Parathyroid adenoma (tissue), 2 donors: ENCODE measurements around the gene ARHGAP26.
"Not testable (repeated sequence)": the region's sequence is repeated elsewhere in the genome, so short reads cannot be mapped to it uniquely, and the experiment has no call there.

Experiments used
- H2AFZ ChIP-seq: fragments of 300-600 bp; sonication (generic); one replicate; pipeline ENCODE4 v1.7.0; 2017; ENCODE audit warnings: antibody characterized with exemption, mild to moderate bottlenecking
- H3K27ac ChIP-seq: fragments of 300-600 bp; sonication (generic); one replicate; pipeline ENCODE4 v1.7.0; 2017
- H3K27me3 ChIP-seq: fragments of 300-600 bp; sonication (generic); one replicate; pipeline ENCODE4 v1.7.0; 2017; ENCODE audit warnings: low read length; ENCODE audit not compliant: control insufficient read depth, insufficient read depth
- H3K36me3 ChIP-seq: fragments of 300-600 bp; sonication (generic); one replicate; pipeline ENCODE4 v1.7.0; 2017; ENCODE audit warnings: low read length; ENCODE audit not compliant: control insufficient read depth, insufficient read depth
- H3K4me1 ChIP-seq: fragments of 300-600 bp; sonication (generic); one replicate; pipeline ENCODE4 v1.7.0; 2017; ENCODE audit warnings: control low read depth
- H3K4me2 ChIP-seq: fragments of 300-600 bp; sonication (generic); one replicate; pipeline ENCODE4 v1.7.0; 2017; ENCODE audit warnings: low read length
- H3K4me3 ChIP-seq: fragments of 300-600 bp; sonication (generic); one replicate; pipeline ENCODE4 v1.7.0; 2017; ENCODE audit warnings: low read depth, low read length
- H3K79me2 ChIP-seq: fragments of 300-600 bp; sonication (generic); one replicate; pipeline ENCODE4 v1.7.0; 2017; ENCODE audit warnings: control low read depth
- H3K9ac ChIP-seq: fragments of 300-600 bp; sonication (generic); one replicate; pipeline ENCODE4 v1.7.0; 2017; ENCODE audit warnings: mild to moderate bottlenecking
- H3K9me3 ChIP-seq: fragments of 300-600 bp; sonication (generic); one replicate; pipeline ENCODE4 v1.7.0; 2017; ENCODE audit warnings: low read length; ENCODE audit not compliant: control insufficient read depth
- TF ChIP-seq, protein P1 (sequence below): fragments of 300-600 bp; sonication (generic); IDR thresholded peaks from one replicate; pipeline ENCODE4 v1.7.0; 2017; ENCODE audit warnings: antibody characterized with exemption, mild to moderate bottlenecking
- donor health status: primary hyperparathyroidism.

Gene ARHGAP26

DNA sequence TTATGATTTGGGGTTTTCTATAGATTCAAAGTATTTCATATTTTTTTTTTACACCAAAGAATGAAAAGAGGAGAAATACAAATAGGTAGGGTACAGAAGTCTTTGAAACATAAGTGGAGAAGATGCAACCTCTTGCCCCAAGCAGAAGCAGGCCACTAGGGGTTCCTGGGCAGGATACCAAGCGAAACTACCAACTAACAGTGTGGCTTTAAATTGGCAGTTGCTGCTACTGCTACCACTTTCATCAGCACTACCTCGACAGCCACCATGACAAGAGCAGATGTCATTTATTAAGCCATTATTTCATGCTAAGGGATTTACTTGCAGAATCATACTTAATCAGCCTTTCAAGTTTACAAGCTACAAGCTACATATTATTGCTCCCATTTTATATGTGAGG lies 345.2 kb downstream of the ARHGAP26 start:
- Histone ChIP-seq H3K9ac (no peak overlapping the region), H3K27ac (no peak overlapping the region), H3K9me3 (no peaks in the 10 kb centered on the region), H3K4me3 (no peak overlapping the region), H3K4me2 (no peak overlapping the region), H3K36me3 (no peaks in the 10 kb centered on the region), H3K4me1 (no peaks in the 10 kb centered on the region), H2AFZ (no peak overlapping the region), H3K79me2 (no peaks in the 10 kb centered on the region), H3K27me3 (no peaks in the 10 kb centered on the region)
- TF ChIP-seq, protein P1, sequence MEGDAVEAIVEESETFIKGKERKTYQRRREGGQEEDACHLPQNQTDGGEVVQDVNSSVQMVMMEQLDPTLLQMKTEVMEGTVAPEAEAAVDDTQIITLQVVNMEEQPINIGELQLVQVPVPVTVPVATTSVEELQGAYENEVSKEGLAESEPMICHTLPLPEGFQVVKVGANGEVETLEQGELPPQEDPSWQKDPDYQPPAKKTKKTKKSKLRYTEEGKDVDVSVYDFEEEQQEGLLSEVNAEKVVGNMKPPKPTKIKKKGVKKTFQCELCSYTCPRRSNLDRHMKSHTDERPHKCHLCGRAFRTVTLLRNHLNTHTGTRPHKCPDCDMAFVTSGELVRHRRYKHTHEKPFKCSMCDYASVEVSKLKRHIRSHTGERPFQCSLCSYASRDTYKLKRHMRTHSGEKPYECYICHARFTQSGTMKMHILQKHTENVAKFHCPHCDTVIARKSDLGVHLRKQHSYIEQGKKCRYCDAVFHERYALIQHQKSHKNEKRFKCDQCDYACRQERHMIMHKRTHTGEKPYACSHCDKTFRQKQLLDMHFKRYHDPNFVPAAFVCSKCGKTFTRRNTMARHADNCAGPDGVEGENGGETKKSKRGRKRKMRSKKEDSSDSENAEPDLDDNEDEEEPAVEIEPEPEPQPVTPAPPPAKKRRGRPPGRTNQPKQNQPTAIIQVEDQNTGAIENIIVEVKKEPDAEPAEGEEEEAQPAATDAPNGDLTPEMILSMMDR, result no peak

DNA sequence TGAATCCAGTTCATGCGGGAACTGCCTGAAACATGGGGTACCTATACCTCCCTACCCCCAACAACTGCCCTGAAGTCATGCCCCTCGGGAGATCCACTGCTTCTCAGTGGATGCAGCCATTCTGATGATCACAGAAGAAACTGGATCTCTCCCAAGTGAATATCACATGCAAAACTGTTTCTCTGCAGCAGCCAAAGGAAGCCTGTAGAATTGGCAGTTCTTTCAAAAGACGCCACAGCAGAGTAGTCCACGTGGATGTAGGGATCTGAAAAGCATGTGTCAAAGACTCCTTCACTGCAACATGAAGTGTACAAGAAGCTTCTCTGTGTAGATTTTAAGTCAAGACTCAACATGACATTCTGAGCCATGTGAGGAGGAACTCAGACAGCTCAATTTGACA lies 346.6 kb downstream of the ARHGAP26 start:
- TF ChIP-seq, protein P1, result no peak
- no peaks in the 10 kb centered on the region for H3K79me2 ChIP-seq
- no peaks in the 10 kb centered on the region for H3K27me3 ChIP-seq

DNA sequence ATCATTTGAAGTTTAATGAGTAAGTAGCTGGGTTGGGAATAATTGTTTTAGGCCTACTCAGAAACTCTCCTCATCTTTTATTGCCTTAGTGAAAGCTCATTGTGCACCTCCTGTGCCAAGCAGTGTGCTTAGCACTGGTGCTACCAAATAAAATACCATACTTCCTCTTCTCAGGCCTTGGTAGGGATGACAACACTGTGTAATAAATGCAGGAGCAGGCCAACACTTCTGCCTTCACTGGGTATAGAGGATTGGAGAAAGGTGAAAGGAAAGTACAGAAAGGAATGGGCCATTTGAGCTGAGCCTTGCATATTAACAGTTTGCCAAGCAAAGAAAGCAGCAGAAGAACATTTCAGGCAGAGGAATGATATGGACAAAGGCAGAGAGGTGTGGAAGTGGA lies 347.6 kb downstream of the ARHGAP26 start:
- no peaks in the 10 kb centered on the region for H3K27me3 ChIP-seq
- TF ChIP-seq, protein P1, result no peak
- H3K4me1 ChIP-seq, result no peaks in the 10 kb centered on the region
- no peak overlapping the region for H2AFZ ChIP-seq
- no peak overlapping the region for H3K9ac ChIP-seq
- no peak overlapping the region for H3K4me2 ChIP-seq
- no peaks in the 10 kb centered on the region for H3K79me2 ChIP-seq
- H3K9me3 ChIP-seq, result no peaks in the 10 kb centered on the region
- H3K4me3 ChIP-seq, result no peak overlapping the region
- no peaks in the 10 kb centered on the region for H3K36me3 ChIP-seq
- no peak overlapping the region for H3K27ac ChIP-seq

More for the DNA sequence above, 346.6 kb downstream of the ARHGAP26 start:
- no peak overlapping the region for H3K4me3 ChIP-seq
- no peak overlapping the region for H3K27ac ChIP-seq
- H3K9ac ChIP-seq, result no peak overlapping the region
- no peak overlapping the region for H2AFZ ChIP-seq
- no peaks in the 10 kb centered on the region for H3K4me1 ChIP-seq
- H3K36me3 ChIP-seq, result no peaks in the 10 kb centered on the region
- no peaks in the 10 kb centered on the region for H3K9me3 ChIP-seq
- H3K4me2 ChIP-seq, result no peak overlapping the region

DNA sequence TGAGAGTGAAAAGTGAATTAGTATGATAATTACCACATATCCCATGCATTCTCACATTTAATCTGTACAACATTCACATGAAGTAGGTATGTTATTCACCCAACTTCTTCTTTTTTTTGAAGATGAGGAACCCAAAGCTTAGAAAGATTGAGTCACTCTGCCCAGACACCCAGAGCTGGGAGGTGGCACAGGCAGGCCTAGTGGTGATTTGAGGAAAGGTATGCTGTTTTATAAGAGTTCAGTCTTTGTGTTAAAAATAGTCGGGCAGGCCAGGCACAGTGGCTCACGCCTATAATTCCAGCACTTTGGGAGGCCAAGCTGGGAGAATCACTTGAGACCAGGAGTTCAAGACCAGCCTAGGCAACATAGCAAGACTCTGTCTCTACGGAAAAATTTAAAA lies 348.0 kb downstream of the ARHGAP26 start:
- H3K79me2 ChIP-seq, result no peaks in the 10 kb centered on the region
- H3K9me3 ChIP-seq, result no peaks in the 10 kb centered on the region
- no peak overlapping the region for H2AFZ ChIP-seq
- no peak overlapping the region for H3K4me3 ChIP-seq
- no peaks in the 10 kb centered on the region for H3K4me1 ChIP-seq
- H3K27ac ChIP-seq, result no peak overlapping the region
- H3K4me2 ChIP-seq, result no peak overlapping the region
- H3K27me3 ChIP-seq, result no peaks in the 10 kb centered on the region
- H3K9ac ChIP-seq, result no peak overlapping the region
- TF ChIP-seq, protein P1, result no peak
- H3K36me3 ChIP-seq, result no peaks in the 10 kb centered on the region

DNA sequence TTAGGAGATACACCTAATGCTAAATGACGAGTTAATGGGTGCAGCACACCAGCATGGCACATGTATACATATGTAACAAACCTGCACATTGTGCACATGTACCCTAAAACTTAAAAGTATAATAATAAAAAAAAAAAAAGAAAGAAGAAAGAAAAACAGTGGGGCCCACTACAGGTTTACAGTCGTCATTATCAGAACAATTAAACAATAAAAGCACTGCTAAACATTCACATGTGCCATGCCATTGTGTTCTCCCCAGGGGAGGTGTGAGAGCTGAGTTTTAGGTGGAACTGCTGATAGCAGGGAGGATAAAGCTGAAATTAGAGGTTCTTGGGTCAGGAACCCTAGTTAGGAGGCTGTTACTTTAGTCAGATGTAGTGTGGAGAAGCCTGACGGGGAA lies 348.6 kb downstream of the ARHGAP26 start:
- H3K27ac ChIP-seq, H3K4me3 ChIP-seq, H3K4me1 ChIP-seq, H3K79me2 ChIP-seq, H3K9ac ChIP-seq, H3K4me2 ChIP-seq, H3K9me3 ChIP-seq, H3K27me3 ChIP-seq, H3K36me3 ChIP-seq, H2AFZ ChIP-seq: not testable (repeated sequence)
